Stimulated activated CD4-positive, alpha-beta T cell treated with anti-CD3 and anti-CD28 coated beads, Interleukin-15, amount 100 ng/mL, for 48 hours (primary cell): ENCODE measurements around the gene FATE1.

Source experiments
- DNase-seq, 2 donors: peaks; one replicate each; pipeline ENCODE4 v3.0.0-alpha.2; 2020; ENCODE audit warnings: low read depth in 2 of 2

Gene FATE1

DNA sequence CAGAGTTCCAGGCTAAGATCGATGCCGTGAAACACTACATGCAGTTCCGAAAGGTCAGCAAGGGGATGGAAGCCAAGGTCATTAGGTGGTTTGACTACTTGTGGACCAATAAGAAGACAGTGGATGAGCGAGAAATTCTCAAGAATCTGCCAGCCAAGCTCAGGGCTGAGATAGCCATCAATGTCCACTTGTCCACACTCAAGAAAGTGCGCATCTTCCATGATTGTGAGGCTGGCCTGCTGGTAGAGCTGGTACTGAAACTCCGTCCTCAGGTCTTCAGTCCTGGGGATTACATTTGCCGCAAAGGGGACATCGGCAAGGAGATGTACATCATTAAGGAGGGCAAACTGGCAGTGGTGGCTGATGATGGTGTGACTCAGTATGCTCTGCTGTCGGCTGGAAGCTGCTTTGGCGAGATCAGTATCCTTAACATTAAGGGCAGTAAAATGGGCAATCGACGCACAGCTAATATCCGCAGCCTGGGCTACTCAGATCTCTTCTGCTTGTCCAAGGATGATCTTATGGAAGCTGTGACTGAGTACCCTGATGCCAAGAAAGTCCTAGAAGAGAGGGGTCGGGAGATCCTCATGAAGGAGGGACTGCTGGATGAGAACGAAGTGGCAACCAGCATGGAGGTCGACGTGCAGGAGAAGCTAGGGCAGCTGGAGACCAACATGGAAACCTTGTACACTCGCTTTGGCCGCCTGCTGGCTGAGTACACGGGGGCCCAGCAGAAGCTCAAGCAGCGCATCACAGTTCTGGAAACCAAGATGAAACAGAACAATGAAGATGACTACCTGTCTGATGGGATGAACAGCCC is 28.0 kb downstream of the FATE1 start:
- no peak for DNase-seq

DNA sequence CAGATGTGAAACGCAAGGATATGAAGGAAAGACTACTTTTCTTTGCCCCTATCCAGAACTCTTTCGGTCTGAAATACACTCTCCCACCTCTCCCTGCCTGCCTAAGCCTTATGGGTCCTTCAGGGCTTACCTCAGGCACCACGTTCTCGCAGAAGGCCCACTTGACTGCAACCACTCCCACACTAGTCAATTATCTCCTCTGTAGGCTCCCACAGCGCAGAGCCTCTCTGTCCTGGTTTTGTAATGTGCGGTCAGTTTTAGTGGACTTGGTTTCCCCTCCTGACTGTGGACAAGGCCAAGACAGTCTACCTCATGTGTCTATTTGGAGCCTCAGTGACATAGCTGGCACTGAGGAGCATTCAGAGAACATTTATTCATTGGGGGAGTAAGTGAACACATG is 29.8 kb downstream of the FATE1 start:
- no peak for DNase-seq

- no peak for DNase-seq
Observed at GRCh38 chrX:151746502-151746901, 30.7 kb downstream of the FATE1 start.

GRCh38 chrX:151750511-151750910 is 34.7 kb downstream of the FATE1 start:
- DNase-seq = no peak

DNA sequence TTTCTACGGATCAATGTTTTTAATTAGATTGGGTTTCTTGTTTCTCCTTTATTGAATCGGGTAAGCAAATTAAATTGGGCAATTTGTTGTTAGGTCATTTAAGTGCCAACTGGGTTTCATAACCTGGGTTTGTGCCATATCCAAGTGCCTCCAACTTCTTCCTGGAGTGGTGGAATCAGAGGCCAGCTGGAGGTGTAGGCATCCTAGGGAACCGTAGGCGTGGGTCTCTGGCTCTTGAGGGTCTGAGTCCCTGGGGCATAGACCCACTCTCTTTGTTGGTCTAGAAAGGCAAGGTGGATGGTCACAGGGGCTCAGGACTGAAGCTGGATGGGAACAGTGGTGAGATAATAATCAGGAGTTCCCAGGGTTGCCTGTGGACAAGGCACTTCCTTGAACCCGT is 37.0 kb downstream of the FATE1 start:
- DNase-seq = no peak

- peak in 1 of 2 donors; percentile 17 for DNase-seq
Observed at GRCh38 chrX:151753313-151754046, 37.6 kb downstream of the FATE1 start.

- DNase-seq = no peak
Observed at GRCh38 chrX:151754047-151754429, 38.2 kb downstream of the FATE1 start.

DNA sequence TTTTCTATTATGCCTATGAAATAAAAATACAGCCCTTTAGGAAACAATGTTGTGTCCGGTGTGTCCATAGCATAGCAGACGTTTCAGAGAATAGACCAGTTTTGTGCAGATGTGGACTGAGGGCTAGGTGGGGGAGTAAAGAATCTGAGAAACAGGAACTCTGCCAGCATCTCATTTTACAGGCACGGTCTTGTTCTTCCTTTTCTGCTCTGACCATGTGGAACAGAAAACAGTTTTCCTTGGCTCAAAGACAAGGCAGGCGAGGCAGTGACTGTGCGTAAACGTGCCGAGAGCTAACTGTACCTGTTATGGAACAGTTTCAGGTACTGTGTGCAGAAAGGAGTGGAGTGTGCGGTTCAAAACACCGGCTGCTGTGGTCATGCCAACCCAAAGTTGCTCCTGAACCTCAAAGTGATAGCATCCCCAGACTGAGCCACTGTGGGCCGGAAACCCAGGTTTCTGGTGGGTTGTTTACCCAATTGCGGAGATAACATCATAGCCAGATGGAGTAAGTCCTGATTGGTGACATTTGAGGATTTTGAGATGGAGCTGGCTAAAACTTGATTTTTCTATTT is 38.9 kb downstream of the FATE1 start:
- no peak for DNase-seq

- no peak for DNase-seq
Observed at GRCh38 chrX:151759041-151759708, 43.3 kb downstream of the FATE1 start.

DNA sequence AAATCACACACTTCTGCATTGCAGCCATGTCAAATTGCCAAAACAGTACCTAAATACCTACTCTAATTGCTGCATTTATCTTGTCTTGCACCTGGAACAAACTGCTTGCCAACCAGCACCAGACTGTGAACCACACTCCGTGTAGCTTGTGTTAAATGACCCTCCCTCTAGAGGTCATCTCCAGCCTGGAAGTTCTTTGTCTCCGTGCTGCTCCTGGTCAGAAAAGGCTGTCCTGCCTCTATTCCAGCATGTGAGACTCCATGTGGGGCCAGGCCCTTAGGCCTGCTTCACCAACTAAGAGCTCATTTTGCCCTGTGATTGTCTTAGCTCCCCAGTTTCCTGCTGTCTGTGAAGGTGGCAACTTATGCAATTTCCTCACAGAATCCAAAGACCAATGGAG is 47.0 kb downstream of the FATE1 start:
- no peak for DNase-seq

GRCh38 chrX:151763711-151764110 is 47.9 kb downstream of the FATE1 start:
- DNase-seq = no peak

DNA sequence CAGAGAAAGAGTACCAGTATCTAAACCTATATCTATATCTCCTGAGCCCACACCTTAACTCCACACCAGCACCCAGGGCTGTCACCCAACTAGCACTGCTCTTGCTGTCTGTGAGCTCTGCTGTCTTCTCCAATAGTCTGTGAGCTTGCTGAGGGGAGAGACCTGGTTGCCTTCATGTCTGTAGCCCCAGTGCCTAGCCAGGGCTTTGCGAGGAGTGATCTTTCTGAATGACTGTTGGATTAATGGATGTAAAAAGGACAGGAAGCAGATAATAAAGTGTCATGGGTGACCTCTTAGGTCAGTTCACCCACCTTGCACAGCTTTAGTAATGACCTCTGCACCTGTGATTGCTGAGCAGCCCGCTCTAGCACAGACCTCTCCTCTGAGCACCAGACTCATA is 49.2 kb downstream of the FATE1 start:
- DNase-seq = no peak

GRCh38 chrX:151771726-151772125 is 55.9 kb downstream of the FATE1 start:
- no peak for DNase-seq
